HCT116 (cell line): ENCODE results near the gene EIF2AK2. TPM values are rescaled to one million over a fixed set of nuclear protein-coding genes. Genes with fewer than 3 reads are reported as not detected.

Experiments
- ATAC-seq: fragments of 200-7000 bp; cut with Tn5 transposase; 2 replicates; pipeline ENCODE4 v1.9.1; 2020; ENCODE audit warnings: mild to moderate bottlenecking, moderate library complexity
- BruUV-seq: library from RNA; stranded (reverse); fragments of 400-500 nt; replicated peaks from 2 replicates; lab custom pipeline; 2021; lab: Mats Ljungman, UMichigan
- CTCF ChIA-PET: fragments of 300-600 bp; sonication (Branson Sonifier 250); formaldehyde crosslinking; loops from one replicate; lab custom pipeline; 2021; ENCODE audit warnings: antibody characterized with exemption; lab: Charles Lee
- POLR2A ChIA-PET: fragments of 300-600, 350-600 bp; sonication (Branson Sonifier 250); formaldehyde crosslinking; loops from one replicate; lab custom pipeline; 2021; ENCODE audit warnings: antibody characterized with exemption; lab: Charles Lee
- RAD21 ChIA-PET, 2 experiments: fragments of 300-600 bp; sonication (Branson Sonifier 250); formaldehyde crosslinking; loops; one replicate each; lab custom pipeline; 2023; ENCODE audit warnings: low total read pairs in 2 of 2; ENCODE audit not compliant: uncharacterized antibody in 2 of 2, unreplicated experiment in 2 of 2, low non-redundant PET in 1 of 2; lab: Charles Lee
- DNase-seq: peaks from one replicate; pipeline ENCODE4 v3.0.0-alpha.2; 2010; ENCODE audit warnings: low read depth, low spot score
- H2AFZ ChIP-seq: fragments of 200-600 bp; shearing (Covaris generic), sonication (generic); 2 replicates; pipeline ENCODE4 v1.6.1; 2017; ENCODE audit warnings: low read depth, mixed run types, mixed read lengths, antibody characterized with exemption, low read length; ENCODE audit not compliant: poor library complexity, severe bottlenecking
- H3K27ac ChIP-seq: 2 replicates; pipeline ENCODE4 v1.5.1; 2012; ENCODE audit warnings: low read depth, low read length
- H3K27me3 ChIP-seq: fragments of 200-600 bp; sonication (generic); 2 replicates; pipeline ENCODE4 v1.6.1; 2016; ENCODE audit warnings: mixed run types, low read length, mixed read lengths; ENCODE audit not compliant: insufficient read depth
- H3K36me3 ChIP-seq, 2 experiments: fragments of 200-500 bp in 1 of 2; fragments of 200-600 bp in 1 of 2; sonication (Bioruptor generic) in 1 of 2; sonication (generic) in 1 of 2; 2 replicates each; pipeline versions ENCODE4 v1.5.1 to v1.6.1; 2014 to 2016; ENCODE audit warnings: low read length in 2 of 2, inconsistent platforms in 1 of 2, mixed read lengths in 1 of 2, mixed run types in 1 of 2; ENCODE audit not compliant: insufficient read depth in 2 of 2, control insufficient read depth in 1 of 2
- H3K4me1 ChIP-seq, 2 experiments: fragments of 200-600 bp in 1 of 2; sonication (generic) in 1 of 2; 2 replicates each; pipeline versions ENCODE4 v1.5.1 to v1.6.1; 2012 to 2017; ENCODE audit warnings: low read length in 2 of 2, inconsistent platforms in 1 of 2, mild to moderate bottlenecking in 1 of 2, mixed read lengths in 1 of 2, mixed run types in 1 of 2, moderate library complexity in 1 of 2; ENCODE audit not compliant: insufficient read depth in 2 of 2, control insufficient read depth in 1 of 2
- H3K4me2 ChIP-seq: fragments of 200-600 bp; sonication (generic); 2 replicates; pipeline ENCODE4 v1.6.1; 2017; ENCODE audit warnings: mixed run types, low read length, mixed read lengths
- H3K4me3 ChIP-seq, 2 experiments: fragments of 200-600 bp in 1 of 2; sonication (generic) in 1 of 2; replicated peaks in 1 of 2; 2 replicates each; pipeline ENCODE4 v1.5.1; 2011 to 2016; ENCODE audit warnings: low read length in 2 of 2, control low read depth in 1 of 2, low read depth in 1 of 2, mild to moderate bottlenecking in 1 of 2, mixed read lengths in 1 of 2, mixed run types in 1 of 2
- H3K79me2 ChIP-seq: fragments of 200-600 bp; sonication (generic); 2 replicates; pipeline ENCODE4 v1.6.1; 2017; ENCODE audit warnings: mild to moderate bottlenecking, mixed run types, low read length, moderate library complexity, mixed read lengths; ENCODE audit not compliant: insufficient read depth
- H3K9ac ChIP-seq: fragments of 200-600 bp; sonication (generic); 2 replicates; pipeline ENCODE4 v1.6.1; 2016; ENCODE audit warnings: low read length, mixed read lengths
- H3K9me2 ChIP-seq: fragments of 200-600 bp; sonication (generic), shearing (Covaris generic); 2 replicates; pipeline ENCODE4 v1.6.1; 2017; ENCODE audit warnings: mixed run types, mild to moderate bottlenecking, moderate library complexity; ENCODE audit not compliant: insufficient read depth
- H3K9me3 ChIP-seq, 2 experiments: fragments of 200-500 bp in 1 of 2; fragments of 200-600 bp in 1 of 2; sonication (Bioruptor generic) in 1 of 2; sonication (generic) in 1 of 2; 2 replicates each; pipeline ENCODE4 v1.6.1; 2014 to 2017; ENCODE audit warnings: low read length in 2 of 2, mixed read lengths in 2 of 2, inconsistent platforms in 1 of 2, low read depth in 1 of 2, mild to moderate bottlenecking in 1 of 2, mixed run types in 1 of 2, moderate library complexity in 1 of 2; ENCODE audit not compliant: control insufficient read depth in 1 of 2, insufficient read depth in 1 of 2
- H4K20me1 ChIP-seq: fragments of 200-600 bp; sonication (generic), shearing (Covaris generic); 2 replicates; pipeline ENCODE4 v1.6.1; 2017; ENCODE audit warnings: mixed run types, mild to moderate bottlenecking, moderate library complexity; ENCODE audit not compliant: insufficient read depth
- CBX3 ChIP-seq: IDR thresholded peaks from 2 replicates; pipeline ENCODE4 v1.6.1; 2012; ENCODE audit warnings: low read depth
- EGR1 ChIP-seq: IDR thresholded peaks from 2 replicates; pipeline ENCODE4 v1.6.1; 2012; ENCODE audit warnings: low read depth
- ELF1 ChIP-seq: IDR thresholded peaks from 2 replicates; pipeline ENCODE4 v1.6.1; 2012; ENCODE audit warnings: low read depth, borderline replicate concordance
- EZH2phosphoT487 ChIP-seq: fragments of 200-600 bp; IDR thresholded peaks from 2 replicates; pipeline ENCODE4 v1.6.1; 2018; ENCODE audit warnings: antibody characterized with exemption, borderline replicate concordance
- JUND ChIP-seq: IDR thresholded peaks from 2 replicates; pipeline ENCODE4 v1.6.1; 2012
- MAX ChIP-seq: IDR thresholded peaks from 2 replicates; pipeline ENCODE4 v1.6.1; 2012
- POLR2A ChIP-seq: IDR thresholded peaks from 2 replicates; pipeline ENCODE4 v1.7.0; 2011; ENCODE audit warnings: borderline replicate concordance; ENCODE audit not compliant: insufficient read depth, insufficient read length; ENCODE audit errors: extremely low read depth
- POLR2AphosphoS5 ChIP-seq: IDR thresholded peaks from 2 replicates; pipeline ENCODE4 v1.6.1; 2011; ENCODE audit warnings: mild to moderate bottlenecking, low read depth, low read length, moderate library complexity
- RAD21 ChIP-seq: IDR thresholded peaks from 2 replicates; pipeline ENCODE4 v1.6.1; 2012; ENCODE audit warnings: low read depth, mild to moderate bottlenecking
- SIN3A ChIP-seq: IDR thresholded peaks from 2 replicates; pipeline ENCODE4 v1.6.1; 2012; ENCODE audit warnings: low read depth
- TCF7L2 ChIP-seq: IDR thresholded peaks from 2 replicates; pipeline ENCODE4 v1.7.0; 2011; ENCODE audit warnings: borderline replicate concordance, inconsistent platforms; ENCODE audit not compliant: insufficient read depth, insufficient read length; ENCODE audit errors: extremely low read depth
- ZBTB33 ChIP-seq: IDR thresholded peaks from 2 replicates; pipeline ENCODE4 v1.6.1; 2011; ENCODE audit warnings: mild to moderate bottlenecking, low read length, moderate library complexity; ENCODE audit not compliant: insufficient replicate concordance; ENCODE audit errors: extremely low read depth
- ZFX ChIP-seq: fragments of 450-650 bp; IDR thresholded peaks from 2 replicates; pipeline ENCODE4 v1.6.1; 2017
- ZNF274 ChIP-seq: fragments of 200-500 bp; sonication (Bioruptor generic); IDR thresholded peaks from 2 replicates; pipeline ENCODE4 v1.6.1; 2014; ENCODE audit warnings: mild to moderate bottlenecking, low read depth, low read length, inconsistent platforms
- intact Hi-C: fragments of 100-400 bp; cut with micrococcal nuclease; formaldehyde crosslinking; loops from 2 replicates; pipeline ENCODE4 v1.10.0; 2022
- total RNA-seq: library from RNA; stranded (reverse); gene quantifications from one replicate; pipeline ENCODE4 v1.2.1, GENCODE V29; 2021; ENCODE audit not compliant: unreplicated experiment
- TF ChIP-seq, protein P1 (sequence below): IDR thresholded peaks from 2 replicates; pipeline ENCODE4 v1.6.1; 2012; ENCODE audit warnings: low read depth
- TF ChIP-seq, protein P2 (sequence below): IDR thresholded peaks from 2 replicates; pipeline ENCODE4 v1.6.1; 2012

Gene EIF2AK2
- total RNA-seq, 1 experiment from 2014 or later = 40.7 TPM

DNA sequence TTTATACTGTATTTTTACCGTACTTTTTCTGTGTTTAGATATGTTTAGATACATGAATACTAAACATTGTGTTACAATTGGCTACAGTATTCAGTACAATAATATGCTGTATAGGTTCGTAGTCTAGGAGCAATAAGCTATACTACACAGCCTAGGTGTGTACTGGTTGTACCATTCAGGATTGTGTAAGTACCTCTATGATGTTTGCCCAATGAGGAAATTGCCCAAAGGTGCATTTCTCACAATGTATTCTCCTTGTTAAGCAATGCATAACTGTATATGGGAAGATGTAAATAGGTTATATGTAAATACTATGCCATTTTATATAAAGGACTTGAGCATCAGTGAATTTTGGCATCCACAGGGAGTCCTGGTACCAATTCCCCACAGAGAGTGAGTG, 10.7 kb downstream of the EIF2AK2 start:
- H4K20me1 ChIP-seq = no peaks in the 10 kb centered on the region
- TF ChIP-seq, protein P1, sequence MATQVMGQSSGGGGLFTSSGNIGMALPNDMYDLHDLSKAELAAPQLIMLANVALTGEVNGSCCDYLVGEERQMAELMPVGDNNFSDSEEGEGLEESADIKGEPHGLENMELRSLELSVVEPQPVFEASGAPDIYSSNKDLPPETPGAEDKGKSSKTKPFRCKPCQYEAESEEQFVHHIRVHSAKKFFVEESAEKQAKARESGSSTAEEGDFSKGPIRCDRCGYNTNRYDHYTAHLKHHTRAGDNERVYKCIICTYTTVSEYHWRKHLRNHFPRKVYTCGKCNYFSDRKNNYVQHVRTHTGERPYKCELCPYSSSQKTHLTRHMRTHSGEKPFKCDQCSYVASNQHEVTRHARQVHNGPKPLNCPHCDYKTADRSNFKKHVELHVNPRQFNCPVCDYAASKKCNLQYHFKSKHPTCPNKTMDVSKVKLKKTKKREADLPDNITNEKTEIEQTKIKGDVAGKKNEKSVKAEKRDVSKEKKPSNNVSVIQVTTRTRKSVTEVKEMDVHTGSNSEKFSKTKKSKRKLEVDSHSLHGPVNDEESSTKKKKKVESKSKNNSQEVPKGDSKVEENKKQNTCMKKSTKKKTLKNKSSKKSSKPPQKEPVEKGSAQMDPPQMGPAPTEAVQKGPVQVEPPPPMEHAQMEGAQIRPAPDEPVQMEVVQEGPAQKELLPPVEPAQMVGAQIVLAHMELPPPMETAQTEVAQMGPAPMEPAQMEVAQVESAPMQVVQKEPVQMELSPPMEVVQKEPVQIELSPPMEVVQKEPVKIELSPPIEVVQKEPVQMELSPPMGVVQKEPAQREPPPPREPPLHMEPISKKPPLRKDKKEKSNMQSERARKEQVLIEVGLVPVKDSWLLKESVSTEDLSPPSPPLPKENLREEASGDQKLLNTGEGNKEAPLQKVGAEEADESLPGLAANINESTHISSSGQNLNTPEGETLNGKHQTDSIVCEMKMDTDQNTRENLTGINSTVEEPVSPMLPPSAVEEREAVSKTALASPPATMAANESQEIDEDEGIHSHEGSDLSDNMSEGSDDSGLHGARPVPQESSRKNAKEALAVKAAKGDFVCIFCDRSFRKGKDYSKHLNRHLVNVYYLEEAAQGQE = no peak
- TF ChIP-seq POLR2A (no peak), ZFX (no peak), MAX (no peak), CBX3 (no peak), POLR2AphosphoS5 (no peak), JUND (no peak), ZBTB33 (no peak), RAD21 (no peak), TCF7L2 (no peak), SIN3A (no peak), EZH2phosphoT487 (no peak), EGR1 (no peak), ELF1 (no peak), ZNF274 (no peak)
- TF ChIP-seq, protein P2, sequence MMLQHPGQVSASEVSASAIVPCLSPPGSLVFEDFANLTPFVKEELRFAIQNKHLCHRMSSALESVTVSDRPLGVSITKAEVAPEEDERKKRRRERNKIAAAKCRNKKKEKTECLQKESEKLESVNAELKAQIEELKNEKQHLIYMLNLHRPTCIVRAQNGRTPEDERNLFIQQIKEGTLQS = no peak
- H3K4me1 ChIP-seq = no peaks in the 10 kb centered on the region
- no peak overlapping the region for H3K9ac ChIP-seq
- ChIA-PET POLR2A (no interaction called here), CTCF (no interaction called here), RAD21 (no interaction called here)
- DNase-seq (no peak), ATAC-seq (no peak)
- no TSS peak for BruUV-seq
- H3K36me3 ChIP-seq = peaks cover 12 to 19% of the 10 kb centered on the region in 2 experiments; a peak in 3 of 4 replicates
- intact Hi-C loops = loop anchor here (10.0 kb wide), 1 partner anchor 361 kb away; no protein-coding TSS in a partner anchor
- peaks cover 20% of the 10 kb centered on the region for H3K79me2 ChIP-seq
- H3K4me3 ChIP-seq = no peak overlapping the region
- H3K27me3 ChIP-seq = no peaks in the 10 kb centered on the region
- no peak overlapping the region for H3K4me2 ChIP-seq
- no peak overlapping the region for H2AFZ ChIP-seq
- no peaks in the 10 kb centered on the region for H3K9me2 ChIP-seq
- H3K9me3 ChIP-seq = no peaks in the 10 kb centered on the region
- H3K27ac ChIP-seq = no peak overlapping the region
